ENCODE results near the gene NAA60.
"Not testable (repeated sequence)": the region's sequence is repeated elsewhere in the genome, so short reads cannot be mapped to it uniquely, and the experiment has no call there.

NAA60 gene

GRCh38 chr16:3465301-3465700 lies 21.8 kb downstream of the NAA60 start:
- DNase-seq: no peak

- no peak for DNase-seq
Measured at GRCh38 chr16:3465911-3466584, 22.6 kb downstream of the NAA60 start.

GRCh38 chr16:3467182-3467581 lies 23.7 kb downstream of the NAA60 start:
- no peak for DNase-seq

GRCh38 chr16:3467921-3468320 lies 24.4 kb downstream of the NAA60 start:
- peak; percentile 48 for DNase-seq

GRCh38 chr16:3468501-3468900 lies 25.0 kb downstream of the NAA60 start:
- DNase-seq: no peak

- DNase-seq: no peak
Measured at GRCh38 chr16:3469736-3470135, 26.3 kb downstream of the NAA60 start.

- no peak for DNase-seq
Measured at GRCh38 chr16:3470723-3471122, 27.2 kb downstream of the NAA60 start.

GRCh38 chr16:3471518-3472176 lies 28.2 kb downstream of the NAA60 start:
- no peak for DNase-seq

- DNase-seq: no peak
Measured at GRCh38 chr16:3472878-3473595, 29.6 kb downstream of the NAA60 start.

GRCh38 chr16:3473596-3473943 lies 30.1 kb downstream of the NAA60 start:
- DNase-seq: not testable (repeated sequence)

GRCh38 chr16:3474136-3474779 lies 30.8 kb downstream of the NAA60 start:
- DNase-seq: no peak

GRCh38 chr16:3474870-3475269 lies 31.4 kb downstream of the NAA60 start:
- not testable (repeated sequence) for DNase-seq

GRCh38 chr16:3475604-3476375 lies 32.3 kb downstream of the NAA60 start:
- DNase-seq: no peak

GRCh38 chr16:3476409-3476808 lies 32.9 kb downstream of the NAA60 start:
- DNase-seq: no peak

- DNase-seq: no peak
Measured at GRCh38 chr16:3478242-3478925, 34.9 kb downstream of the NAA60 start.

- DNase-seq: no peak
Measured at GRCh38 chr16:3479654-3480216, 36.3 kb downstream of the NAA60 start.

GRCh38 chr16:3480901-3481695 lies 37.6 kb downstream of the NAA60 start:
- DNase-seq: no peak

- DNase-seq: no peak
Measured at GRCh38 chr16:3481696-3482658, 38.5 kb downstream of the NAA60 start.

- DNase-seq: no peak
Measured at GRCh38 chr16:3482659-3483241, 39.3 kb downstream of the NAA60 start.
